GM20431 (cell line): ENCODE results near the gene TMEM272.

Experiments
- in situ Hi-C: fragments of 300-500 bp; cut with MseI, MboI; formaldehyde crosslinking; loops from one replicate; pipeline ENCODE4 v1.15.0; 2020; ENCODE audit warnings: low sequenced_read_pairs; ENCODE audit not compliant: unreplicated experiment

TMEM272 gene

GRCh38 chr13:51807041-51807440, 37.9 kb downstream of the TMEM272 start:
- in situ Hi-C loops, result no loop called here

GRCh38 chr13:51806566-51806965, 38.4 kb downstream of the TMEM272 start:
- in situ Hi-C loops, result no loop called here

DNA sequence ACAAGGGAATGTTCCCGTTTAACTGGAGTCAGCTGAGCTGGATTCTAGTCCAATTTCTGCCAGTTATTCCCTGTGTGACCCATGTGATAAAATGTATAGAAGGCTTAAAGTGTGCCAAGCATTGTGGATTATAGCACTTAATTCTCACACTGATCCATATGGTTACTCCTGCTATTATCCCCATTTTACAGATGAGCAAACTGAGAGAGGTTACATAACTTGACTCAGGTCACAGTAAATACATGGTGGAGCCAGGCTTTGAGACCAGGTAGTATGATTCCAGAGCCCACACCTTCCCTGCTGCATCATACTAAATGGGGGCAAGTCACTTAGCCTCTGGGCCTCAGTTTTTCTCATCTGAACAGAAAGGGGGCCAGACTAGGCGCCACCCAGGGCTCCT, 39.1 kb downstream of the TMEM272 start:
- in situ Hi-C loops, result no loop called here

- in situ Hi-C loops, result no loop called here
Measured at GRCh38 chr13:51805313-51805712, 39.7 kb downstream of the TMEM272 start.

- in situ Hi-C loops, result no loop called here
Measured at GRCh38 chr13:51804295-51805172, 40.4 kb downstream of the TMEM272 start.

GRCh38 chr13:51803422-51804294, 41.3 kb downstream of the TMEM272 start, which contains the start of gene DHRS12:
Gene DHRS12 (minus strand): TSS chr13:51804163. CDS start chr13:51799659, 4,504 bp downstream.
- in situ Hi-C loops, result no loop called here

DNA sequence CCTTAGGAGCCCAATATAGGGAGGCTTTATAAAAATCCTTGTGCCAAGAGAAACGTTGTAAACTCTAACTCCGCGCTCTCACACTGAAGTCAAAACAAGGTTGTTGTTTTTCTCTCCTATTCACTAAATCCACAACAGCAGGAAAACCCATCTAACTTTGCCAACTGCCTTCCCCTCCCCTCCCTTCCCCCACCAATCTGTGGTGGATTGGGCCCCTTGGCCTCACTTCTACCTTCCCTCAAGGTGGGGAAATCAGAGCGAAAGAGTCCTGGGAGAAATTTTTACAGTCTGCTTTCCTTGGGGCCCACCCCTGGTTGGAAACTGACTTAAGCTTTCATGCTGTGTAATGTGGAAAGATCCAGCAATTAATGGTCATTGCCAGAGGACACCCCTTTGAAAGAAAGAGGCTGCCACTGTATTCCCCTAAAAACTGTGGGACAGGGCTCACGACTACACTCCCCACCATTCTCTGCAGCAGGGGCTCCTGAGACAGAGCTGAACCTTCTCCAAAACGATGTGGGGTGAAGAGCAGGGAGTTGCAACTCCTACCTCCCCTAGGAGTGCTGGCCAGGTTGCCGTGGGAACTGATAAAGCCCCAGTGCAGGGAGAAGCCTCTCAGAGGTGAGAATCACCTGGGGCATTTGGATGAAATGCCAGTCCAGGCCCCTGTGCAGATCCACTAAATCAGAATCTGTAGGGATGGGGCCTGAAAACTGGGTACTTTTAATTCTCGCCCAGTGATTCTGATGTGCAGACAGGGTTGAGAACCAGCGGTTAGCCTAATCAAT, 42.2 kb downstream of the TMEM272 start:
- in situ Hi-C loops, result no loop called here

GRCh38 chr13:51801631-51802099, 43.3 kb downstream of the TMEM272 start:
- in situ Hi-C loops, result no loop called here

- in situ Hi-C loops, result no loop called here
Measured at GRCh38 chr13:51800486-51800885, 44.5 kb downstream of the TMEM272 start.

DNA sequence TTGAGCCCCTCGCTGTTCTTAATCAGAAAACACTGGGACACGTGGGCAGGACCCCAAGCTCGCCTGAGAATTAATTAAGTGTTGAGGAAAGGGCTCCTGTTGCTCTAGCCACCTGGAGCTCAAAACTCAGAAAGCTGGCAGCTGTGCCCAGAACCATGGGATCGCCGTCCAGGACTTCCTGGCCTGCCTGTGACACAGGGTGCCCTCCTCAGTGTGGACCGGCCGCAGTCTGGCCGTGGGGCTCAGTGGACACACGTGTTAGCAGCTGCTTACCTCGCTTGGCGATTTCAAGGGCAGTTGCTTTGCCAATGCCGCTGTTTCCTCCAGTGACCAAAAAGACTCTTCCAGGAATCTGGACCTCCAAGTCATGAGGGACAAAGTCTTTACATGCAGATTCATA, 45.7 kb downstream of the TMEM272 start:
- in situ Hi-C loops, result loop anchor here (25.0 kb wide), 1 partner anchor 362 kb away; no protein-coding TSS in a partner anchor

DNA sequence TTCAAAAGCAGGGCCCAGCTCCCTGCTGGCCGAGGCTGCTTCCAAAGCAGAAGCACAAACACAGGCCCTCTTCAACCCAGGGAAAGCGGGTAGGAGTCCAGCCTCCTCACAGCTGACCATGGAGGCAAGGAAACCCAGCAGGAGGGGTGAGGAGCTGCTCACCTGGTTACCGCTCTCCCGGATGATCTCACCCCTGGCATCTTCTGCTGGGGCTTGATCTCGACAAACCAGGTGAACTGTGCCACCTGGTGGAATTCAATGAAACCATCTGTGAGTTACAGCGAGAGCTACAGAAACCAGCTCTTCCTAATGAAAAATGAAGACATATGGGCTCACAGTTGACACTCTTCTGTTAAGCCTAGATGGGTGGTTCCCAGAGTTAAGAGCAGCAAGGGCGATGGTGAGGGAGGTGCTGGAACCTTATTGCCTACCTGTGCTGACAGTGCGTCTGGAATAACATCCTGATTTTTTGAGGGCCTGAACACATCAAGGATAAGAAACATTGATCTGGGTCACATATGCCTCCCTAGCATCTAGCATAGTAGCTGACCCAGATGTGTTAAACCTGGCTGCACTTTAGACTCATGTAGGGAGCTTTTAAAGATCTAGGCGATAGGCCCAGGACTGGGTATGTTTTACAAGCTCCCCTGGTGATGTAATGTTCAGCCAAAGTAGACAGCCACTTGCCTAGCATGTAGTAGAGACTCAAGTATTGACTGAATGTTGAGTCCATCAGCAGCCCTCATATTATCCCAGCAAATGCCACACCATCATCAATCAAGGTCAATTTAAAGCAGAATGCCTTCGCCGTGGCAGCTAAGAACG, 47.1 kb downstream of the TMEM272 start:
- in situ Hi-C loops, result loop anchor here (25.0 kb wide), 1 partner anchor 361 kb away; no protein-coding TSS in a partner anchor

- in situ Hi-C loops, result loop anchor here (25.0 kb wide), 1 partner anchor 359 kb away; no protein-coding TSS in a partner anchor
Measured at GRCh38 chr13:51796546-51796945, 48.4 kb downstream of the TMEM272 start.

GRCh38 chr13:51795419-51795818, 49.6 kb downstream of the TMEM272 start:
- in situ Hi-C loops, result loop anchor here (25.0 kb wide), 1 partner anchor 358 kb away; no protein-coding TSS in a partner anchor

- in situ Hi-C loops, result loop anchor here (25.0 kb wide), 1 partner anchor 358 kb away; no protein-coding TSS in a partner anchor
Measured at GRCh38 chr13:51794964-51795363, 50.0 kb downstream of the TMEM272 start.

- in situ Hi-C loops, result loop anchor here (25.0 kb wide), 1 partner anchor 356 kb away; no protein-coding TSS in a partner anchor
Measured at GRCh38 chr13:51793570-51794271, 51.3 kb downstream of the TMEM272 start.

DNA sequence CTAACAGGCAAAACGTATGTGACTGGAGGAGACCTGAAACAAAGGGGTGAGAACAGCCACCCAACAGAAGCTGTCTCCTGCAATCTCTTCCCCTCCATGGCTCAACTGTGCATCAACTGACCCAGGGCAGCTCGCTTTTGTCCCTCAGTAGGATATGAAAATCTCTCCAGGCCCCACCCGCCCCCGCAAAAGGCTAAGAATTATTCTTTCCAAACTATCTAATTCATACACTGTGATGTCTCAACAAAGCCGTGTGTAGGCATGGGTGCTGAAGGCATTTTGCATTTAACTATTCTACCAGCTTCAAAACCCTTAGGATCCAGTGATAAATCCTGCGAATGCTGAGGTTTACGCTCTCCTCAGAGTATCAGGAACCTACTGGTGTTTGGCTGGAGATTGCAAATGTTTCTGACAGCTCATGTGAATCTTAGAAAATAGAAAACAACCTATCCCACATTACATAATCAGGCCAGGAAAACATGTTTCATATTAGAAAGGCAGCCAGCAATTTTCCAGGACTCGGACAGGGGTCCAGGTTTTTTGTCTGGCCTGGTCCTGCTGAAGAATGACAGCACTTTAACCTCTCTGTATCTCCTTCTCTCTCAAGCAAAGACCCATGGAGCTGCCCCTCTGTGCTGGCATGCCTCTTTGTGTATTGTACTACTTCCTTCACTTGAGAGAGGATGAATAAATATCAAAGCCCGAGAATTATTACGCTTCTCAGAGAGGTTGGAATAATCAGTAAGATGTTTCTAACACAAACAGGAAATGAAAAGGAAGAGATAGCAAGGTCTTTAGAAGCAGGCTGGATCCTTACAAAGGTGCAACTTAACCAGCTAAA, 58.3 kb downstream of the TMEM272 start:
- in situ Hi-C loops, result loop anchor here (25.0 kb wide), 1 partner anchor 349 kb away; no protein-coding TSS in a partner anchor
